ENCODE data around the gene AKR7A3.
A peak's percentile ranks its signal among the peaks of the same experiment; 100 is the strongest.

Gene AKR7A3

DNA sequence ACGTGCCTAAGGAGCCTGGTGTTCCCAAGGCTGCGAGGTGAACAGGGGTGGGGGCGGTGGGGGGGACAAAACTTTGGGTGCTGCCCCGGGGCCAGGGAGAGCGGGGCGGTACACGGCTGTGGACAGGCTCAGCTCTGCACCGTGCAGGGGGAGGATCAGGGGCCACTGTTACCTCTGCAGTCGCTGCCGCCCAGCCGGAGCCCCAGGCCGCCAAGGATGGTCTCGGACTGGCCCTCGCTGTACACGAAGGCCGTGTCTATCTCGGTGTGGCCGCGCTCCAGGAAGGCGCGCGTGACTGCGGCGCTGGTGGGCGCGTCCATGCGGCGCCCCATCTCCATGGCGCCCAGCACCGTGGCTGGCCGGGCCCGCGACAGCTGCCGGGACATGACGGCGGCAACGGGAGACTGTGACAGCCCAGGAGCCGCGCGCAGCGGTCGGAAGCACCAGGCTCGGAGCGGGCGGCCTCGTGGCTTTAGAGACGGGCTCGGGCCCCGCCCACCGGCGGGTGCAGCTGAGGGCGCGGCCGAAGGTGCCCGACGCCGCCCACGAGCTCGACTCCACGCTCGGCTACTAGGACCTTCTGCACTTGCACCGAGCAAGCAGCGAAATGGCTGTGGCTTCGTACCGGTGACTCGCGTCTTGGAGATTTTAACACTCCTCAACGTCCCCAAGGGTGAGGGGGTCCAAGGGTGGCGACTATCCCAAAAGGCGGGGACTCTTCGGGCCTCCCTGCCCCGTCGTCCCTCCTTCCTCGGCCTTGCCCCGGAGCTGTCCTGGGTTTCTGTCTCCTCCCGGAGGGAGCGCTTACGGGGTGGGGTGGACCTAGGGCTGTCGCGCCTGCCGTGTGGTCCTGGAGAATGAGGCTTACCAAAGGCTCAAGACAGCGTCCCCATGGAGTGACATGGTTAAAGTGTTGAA, at the start of gene AKR7A3:
AKR7A3 (minus strand) TSS at position 447 of the 918 bp plus-strand sequence; CDS start at position 386, 61 bp downstream.
- peak; percentile 72 to 80 for DNase-seq

DNA sequence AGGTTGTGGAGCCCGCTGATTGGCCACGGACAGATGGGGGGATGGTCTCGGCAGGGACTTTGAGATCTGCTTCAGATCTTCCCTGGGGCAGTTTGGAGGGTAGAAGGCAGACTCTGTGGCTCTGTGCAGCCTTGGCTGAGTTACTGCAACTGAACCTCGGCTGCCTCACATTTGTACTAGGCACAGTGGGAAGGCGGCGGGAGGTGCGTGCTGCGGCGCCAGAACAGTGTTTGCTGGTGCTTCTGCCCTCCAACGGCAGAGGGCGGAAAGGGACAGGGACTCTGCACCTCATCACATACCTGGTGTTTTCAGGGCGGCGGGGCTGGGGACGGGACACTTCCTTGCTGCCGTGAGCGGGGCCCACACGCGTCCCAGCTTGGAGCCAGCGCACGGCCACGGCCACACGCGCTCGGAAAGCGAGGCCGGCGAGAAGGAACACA, 49.8 kb upstream of the AKR7A3 start:
- no peak for DNase-seq

DNA sequence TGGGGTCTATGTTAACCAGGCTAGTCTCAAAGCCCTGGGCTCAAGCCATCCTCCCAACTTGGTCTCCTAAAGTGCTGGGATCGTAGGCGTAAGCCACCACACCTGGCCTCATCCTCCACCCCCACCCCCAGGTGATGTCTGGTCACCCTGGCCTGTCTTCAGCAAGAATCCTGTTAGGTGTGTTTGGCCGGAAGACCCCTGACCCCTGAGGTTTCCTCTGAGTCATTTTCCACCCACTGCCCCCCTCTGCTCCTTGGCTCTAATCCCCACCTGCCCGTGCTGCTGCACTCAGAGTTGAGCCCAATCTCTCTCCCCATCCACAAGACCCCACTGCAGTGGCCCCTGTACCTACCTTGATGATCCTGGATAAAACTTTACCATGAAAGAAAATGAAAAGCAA, 48.7 kb upstream of the AKR7A3 start:
- DNase-seq = no peak

DNA sequence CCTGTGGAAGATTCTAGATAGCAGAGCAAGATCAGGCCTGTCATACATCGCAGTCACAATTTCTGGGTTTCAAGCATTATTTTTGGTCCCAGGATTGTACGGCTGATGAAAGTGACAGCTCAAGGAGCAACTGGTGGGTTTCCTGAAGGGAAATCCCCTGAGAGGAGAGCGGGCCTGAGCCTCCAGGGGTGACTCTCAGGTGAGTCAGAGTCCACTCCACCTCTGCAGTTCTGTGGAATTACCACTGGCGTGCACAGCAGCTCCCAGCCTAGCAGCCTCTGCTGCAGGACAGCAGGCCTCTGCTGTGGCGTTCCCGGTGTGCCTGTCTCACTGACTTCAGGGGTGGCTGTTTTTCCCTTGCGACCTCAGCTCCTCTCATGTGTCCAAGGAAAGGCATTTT, 48.0 kb upstream of the AKR7A3 start:
- peak; percentile 76 to 82 for DNase-seq

DNA sequence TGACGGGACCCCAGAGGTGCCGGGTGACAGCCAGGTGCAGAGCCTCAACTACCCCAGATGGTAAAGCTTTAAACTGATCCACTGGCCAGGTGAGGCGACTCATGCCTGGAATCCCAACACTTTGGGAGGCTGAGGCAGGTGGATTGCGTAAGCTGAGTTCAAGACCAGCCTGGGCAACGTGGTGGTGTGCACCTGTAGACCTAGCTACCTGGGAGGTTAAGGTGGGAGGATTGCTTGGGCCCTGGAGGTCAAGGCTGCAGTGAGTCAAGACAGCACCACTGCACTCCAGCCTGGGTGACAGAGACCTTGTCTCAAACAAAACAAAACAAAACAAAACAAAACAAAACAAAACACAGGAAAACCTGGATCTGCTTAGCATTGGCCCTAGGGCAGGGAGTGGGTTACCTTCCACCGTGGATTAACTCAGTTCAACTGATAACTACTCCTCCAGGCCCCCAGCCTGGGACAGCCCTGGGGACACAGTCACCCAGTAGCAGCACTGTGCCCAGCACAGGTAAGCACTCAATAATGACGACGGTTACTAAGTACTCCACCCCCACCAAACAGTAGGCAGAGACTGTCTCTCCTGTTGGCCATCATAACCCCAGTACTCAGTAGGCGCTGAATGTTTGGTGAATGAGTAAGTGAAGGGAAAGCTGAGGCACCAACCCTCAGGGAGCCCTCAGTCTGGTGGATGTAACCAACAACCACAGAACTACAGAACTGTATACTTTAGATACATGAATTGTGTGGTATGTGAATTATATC, 45.2 kb upstream of the AKR7A3 start:
- DNase-seq = no peak

DNA sequence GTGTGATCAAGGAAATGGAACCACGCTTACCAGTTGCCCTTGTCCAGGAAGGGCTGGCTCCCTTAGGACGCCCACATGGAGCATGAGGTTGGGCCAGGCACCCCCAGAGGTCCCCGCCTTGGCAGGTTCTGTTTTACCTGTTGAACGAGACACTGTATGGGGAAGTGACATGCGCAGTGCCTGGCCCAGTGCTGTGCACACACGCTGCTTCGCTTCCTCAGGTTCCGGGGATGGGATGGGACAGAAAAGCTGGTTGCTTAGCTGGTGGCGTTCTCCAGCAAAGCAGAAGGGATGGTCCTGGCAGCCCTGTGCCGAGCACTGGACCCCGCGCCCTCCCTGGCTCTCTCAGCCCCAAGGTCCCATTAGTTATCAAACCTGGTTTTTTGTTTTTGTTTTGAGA, 44.3 kb upstream of the AKR7A3 start:
- DNase-seq = no peak

DNA sequence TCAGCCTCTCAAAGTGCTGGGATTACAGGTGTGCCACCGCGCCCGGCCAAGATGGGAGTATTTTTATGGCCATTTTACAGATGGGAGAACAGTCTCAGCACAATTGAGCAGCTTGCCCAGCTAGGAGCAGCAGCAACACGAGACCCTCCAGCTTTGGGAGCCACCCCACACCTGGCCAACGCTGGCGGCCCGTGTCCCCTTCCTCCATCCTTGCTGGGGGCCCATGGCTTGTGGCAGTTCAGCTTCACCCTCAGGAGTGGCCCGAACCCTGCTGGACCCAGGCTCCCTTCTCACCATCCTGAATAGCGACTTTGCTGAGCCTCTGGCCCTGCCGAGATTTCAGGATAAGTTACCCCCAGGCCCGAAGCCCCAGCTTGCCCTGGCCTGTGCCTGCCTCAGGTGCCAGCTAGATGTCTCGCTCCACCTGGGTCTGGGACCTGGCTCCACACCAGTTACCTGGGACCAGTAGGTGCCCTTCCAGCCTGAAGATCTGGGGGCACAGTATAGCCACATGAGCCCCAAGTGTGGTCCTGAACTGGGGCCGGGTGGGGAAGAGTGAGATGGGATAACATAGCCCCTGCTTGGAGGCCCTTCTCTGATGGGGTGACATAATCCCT, 42.8 kb upstream of the AKR7A3 start:
- no peak for DNase-seq

DNA sequence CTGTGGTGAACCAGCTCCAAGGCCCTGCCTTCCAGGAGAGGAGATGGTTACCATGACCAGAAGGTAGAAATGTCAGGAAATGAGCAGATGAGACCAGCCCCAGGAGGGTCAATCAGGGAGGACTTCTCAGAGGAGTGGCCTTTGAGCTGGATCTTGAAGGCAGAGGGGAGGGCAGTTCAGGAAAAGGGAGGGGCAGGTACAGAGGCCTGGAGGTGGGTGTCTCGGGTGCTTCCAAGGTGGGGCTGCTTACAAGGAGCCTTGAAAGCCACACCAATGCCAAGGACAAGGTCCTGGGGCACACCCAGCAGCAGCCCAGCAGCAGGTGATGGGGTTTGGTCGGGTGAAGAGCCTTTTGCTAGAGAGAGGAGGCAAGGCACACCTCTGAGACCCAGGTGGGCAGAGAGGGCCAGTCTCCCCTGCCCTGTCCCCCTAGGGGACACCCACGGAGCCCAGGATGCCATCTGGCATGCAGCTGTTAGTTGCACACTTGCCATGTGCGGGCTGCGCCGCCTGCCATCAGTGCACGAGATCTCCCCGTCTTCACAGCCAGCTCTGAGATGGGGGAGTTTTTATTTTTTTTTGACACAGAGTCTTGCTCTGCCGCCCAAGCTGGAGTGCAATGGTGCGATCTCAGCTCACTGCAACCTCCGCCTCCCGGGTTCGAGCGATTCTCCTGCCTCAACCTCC, 42.0 kb upstream of the AKR7A3 start:
- DNase-seq = no peak

DNA sequence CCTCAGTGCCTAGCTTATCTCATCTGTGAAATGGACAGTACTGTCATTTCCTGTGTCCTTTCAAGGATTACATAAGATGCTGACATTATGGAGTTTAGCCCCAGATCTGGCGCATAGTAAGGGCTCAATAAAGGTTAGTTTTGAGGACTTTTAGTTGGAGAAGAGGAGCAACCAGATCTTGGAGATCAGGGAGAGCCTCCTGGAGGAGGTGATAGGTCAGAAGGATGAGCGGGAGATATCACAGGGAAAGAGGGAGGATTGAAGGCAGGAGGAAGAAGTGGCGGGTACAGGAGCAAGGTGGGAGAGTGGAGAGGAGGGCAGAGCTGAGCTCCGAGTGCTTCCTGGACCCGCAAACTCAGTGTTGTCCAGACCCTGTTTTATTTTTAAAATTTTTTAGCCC, 41.0 kb upstream of the AKR7A3 start:
- no peak for DNase-seq

DNA sequence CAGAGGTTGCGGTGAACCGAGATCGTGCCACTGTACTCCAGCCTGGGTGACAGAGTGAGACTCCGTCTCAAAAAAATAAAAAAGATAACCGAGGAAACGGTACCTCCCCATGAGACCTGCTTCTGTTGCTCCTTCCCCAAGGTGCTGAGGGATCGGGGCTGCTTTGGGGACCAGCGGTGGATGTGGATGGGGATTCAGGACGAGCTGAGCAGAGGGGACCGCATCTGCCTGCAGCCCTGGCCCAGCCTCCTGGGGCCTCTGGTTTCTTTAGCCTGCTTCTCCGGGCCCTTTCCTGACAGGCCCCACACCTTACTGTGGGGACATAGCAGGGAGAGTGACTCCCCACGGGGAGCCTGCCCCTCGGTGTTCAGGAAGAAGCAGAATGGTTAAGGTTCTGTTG, 40.6 kb upstream of the AKR7A3 start:
- no peak for DNase-seq

DNA sequence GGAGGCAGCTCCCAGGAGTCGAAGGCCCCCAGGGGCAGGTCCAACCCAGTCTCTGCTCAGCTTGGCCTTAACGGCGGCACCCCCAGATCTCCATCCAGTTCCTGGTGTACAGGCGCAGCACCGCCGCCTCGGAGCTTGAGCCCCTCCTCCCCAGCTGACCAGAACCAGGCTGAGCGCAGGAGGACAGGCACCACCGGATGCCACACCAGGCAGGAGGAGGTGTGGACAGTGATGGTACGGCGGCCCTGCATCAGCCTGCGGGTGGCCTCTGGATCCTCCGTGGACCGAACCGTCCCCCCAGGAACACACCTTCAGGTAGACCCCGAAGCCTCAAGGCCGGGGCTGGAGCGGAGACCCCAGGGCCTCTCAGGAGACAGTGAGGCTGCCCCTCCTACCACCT, 39.9 kb upstream of the AKR7A3 start:
- no peak for DNase-seq

DNA sequence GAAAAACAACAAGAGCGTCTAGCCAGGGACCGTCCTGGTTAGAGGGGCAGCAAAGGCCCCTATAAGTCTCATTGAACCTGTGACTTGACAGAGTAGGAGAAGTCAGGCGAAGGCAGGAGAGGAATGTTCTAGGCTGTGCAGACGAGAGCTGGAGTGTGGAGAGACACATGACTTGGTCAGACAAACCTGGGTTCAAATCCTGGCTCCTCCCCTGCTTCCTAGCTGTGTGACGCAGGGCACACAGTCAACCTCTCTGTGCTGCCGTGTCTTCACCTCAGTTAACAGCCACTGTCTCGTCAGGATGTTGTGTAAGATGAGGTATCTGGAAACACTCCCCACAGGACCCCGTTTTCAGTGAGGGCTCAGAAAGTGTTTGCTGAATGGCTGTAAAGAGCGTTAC, 39.2 kb upstream of the AKR7A3 start:
- DNase-seq = no peak

DNA sequence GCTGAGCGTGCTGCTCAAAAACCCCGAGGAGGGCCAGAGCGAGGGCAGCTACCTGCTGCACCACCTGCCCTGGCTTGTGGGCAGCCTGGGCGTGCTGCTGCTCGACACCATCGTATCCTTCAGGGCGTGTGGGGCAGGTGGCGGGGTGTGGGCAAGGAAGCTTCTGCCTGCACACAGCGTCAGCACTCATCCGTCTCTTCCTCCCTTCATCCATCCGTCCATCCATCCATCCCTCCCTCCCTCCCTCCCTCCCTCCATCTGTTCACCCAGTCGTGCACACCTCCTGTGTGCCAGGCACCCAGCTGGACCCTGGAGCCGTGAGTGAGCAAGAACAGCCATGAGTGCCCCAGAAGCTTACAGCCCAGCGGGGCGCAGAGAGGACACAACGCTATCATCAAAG, 38.7 kb upstream of the AKR7A3 start:
- no peak for DNase-seq

DNA sequence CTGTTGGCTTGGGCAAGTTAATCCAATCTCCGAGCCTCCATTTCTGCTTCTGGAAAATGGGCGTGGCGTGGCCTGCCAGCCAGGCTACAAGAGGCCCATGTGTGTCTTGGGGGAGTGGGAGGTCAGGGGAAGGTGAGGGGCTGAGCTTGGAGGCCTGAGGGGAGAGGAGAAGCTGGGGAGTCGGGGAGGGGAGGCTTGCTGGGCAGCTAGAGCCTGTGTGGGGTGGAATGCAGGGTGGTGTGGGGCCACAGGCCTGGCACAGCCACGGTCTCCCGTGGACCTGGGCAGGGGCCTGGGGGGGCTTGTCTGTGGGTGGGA, 38.1 kb upstream of the AKR7A3 start:
- no peak for DNase-seq

DNA sequence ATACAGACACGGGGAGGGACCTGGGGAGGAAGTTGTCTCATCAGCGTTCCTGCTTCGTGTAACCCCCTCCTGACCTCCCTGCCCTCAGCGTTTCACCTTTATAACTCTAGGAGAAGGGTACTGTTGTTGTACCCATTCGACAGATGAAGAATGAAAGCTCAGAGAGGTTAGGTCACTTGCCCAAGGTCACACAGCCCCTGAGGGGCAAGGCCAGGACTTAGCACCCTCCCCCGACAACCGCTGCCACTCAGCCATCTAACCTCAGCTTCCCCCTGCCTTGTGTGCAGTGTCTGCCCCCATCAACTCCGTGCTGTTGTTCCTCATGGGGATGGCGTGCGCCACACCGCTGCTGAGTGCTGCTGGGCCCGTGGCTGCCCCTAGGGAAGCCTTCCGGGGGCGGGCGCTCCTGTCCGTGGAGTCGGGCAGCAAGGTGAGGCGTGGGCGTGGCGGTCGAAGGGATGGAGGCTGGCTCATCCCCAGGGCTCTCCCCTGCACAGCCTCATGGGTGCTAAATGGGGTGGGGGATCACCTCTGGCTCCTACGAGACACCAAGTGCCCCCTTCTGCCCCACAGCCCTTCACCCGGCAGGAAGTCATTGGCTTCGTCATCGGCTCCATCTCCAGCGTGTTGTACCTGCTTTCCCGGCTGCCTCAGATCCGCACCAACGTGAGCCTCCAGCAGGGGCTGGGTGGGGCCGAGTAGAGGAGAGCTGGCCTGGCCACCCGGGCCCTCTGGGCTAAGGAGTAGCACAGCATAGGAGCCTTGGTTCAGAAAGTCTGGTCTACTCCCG, 37.6 kb upstream of the AKR7A3 start:
- no peak for DNase-seq

DNA sequence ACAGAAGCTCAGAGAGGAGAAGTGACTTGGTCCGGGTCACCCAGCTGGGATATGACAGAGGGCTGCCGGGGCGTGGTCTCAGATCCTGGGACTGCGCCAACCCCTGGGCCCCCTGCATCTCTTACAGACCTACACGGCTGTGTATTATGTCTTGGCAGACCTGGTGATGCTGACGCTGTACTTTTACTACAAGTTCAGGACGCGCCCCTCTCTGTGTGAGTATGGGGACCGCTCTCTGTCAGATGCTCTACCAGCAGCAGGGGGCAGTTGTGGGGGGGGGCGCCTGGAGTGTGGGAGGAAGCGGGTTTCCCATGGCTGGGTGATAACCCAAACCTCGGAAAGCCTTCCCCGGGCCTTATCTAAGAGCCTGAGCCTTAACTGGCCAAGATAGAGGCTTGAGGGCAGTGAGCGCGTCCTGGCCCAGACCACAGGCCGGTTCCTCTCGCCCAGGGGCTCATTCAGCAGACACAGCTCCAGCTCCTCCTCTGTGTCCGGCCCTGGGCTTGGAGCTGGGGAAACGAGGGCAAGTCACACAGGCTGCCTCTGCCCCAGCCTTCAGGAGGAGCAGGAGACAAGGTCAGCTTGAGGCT, 36.9 kb upstream of the AKR7A3 start:
- no peak for DNase-seq

DNA sequence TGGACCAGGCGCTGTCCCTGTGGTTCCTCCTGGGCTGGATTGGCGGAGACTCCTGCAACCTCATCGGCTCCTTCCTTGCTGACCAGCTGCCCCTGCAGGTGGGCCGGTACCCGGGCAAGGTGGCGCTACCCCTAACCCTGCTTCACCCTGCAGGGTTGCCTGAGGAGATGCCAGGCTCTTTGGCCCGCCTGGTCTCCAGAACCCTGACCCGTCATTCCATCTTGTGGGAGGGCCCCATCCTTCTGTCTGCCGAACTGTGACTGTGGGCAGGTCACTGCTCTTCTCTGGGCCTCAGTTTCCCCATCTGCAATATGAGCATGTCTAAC, 36.1 kb upstream of the AKR7A3 start:
- DNase-seq = no peak

DNA sequence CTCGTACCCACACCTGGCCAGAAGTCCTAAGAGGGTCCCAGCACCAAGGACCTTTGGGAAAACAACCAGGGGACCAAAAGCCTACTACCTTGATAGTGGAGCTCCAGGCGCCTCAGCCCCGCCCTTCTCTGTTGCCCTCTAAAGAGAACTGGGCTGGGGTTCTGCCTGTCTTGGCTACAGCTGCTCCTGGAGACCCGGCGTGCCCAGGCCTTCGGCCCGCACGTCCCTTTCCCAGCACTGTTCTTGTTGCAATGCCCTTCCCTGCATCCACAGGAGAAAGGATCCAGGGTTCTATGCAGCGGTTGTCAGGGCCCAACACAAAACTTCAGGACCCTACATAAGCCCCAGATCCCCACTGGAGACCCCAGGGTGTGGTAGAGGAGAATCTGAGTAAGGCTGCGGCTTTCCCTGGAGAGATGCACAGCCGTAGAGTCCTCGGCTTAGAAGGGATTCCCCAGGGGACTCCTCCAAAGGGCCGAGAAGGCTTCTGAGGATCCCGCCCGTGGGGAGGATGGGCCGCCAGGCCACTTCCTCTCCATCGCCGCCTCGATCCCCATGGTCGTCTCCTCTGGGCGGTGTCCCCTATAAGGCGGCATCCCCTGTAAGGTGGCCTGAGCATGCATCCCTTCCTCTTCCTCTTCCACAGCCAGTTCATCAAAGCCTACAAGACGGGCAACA, 35.6 kb upstream of the AKR7A3 start:
- no peak for DNase-seq

DNA sequence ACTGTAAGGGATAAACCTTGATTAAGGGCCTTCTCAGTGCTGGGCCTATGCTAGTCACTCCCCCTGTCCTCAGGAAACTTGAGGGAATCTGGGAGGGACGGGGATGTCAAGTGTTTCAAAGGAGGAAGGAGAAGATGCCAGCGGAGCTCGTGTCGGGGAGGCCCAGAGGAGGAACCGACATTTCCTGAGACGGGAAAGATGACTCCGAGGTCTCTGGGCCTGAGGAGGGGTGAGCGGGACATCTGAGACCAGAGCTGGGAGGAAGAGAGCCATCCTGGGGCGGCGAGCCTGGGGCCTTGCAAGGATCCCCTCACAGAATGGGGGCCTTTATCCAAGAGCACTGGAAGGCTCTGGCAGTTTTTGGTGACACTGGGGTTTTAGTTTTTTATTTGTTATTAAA, 33.9 kb upstream of the AKR7A3 start:
- DNase-seq = no peak

DNA sequence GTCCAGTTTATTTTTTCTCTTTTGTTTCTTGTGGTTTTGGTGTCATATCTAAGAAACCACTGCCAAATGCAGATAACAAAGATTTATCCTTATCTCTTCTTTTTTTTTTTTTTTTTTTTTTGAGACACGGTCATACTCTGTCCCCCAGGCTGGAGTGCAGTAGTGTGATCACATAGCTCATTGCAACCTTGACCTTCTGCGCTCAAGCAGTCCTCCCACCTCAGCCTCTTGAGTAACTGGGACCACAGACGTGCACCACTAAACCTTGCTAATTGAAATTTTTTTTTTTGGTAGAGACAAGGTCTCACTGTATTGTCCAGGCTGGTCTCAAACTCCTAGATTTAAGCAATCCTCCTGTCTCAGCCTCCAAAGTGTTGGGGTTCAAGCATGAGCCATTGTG, 32.5 kb upstream of the AKR7A3 start:
- no peak for DNase-seq

DNA sequence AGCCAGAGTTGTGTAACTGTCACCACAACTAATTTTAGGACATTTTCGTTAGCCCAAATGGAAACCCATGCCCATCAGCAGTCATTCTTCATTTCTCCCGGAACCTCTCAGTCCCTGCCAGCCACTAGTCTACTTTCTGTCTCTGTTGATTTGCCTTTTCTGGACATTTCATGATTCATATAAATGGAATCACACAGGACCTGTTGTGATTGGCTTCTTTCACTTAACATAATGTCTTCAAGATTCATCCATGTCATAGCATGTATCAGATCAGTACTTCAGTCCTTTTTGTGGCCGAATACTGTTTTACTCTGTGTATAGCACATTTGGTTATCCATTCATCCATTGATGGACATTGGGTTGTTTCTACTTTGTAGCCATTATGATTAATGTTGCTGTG, 30.6 kb upstream of the AKR7A3 start:
- DNase-seq = no peak

All from activated T-cell treated with anti-CD3 and anti-CD28 coated beads, Interleukin-2, amount 50 U/mL, for 48 hours (primary cell).